Coronary artery (tissue), 2 donors: Measurements from ENCODE around the gene MEGF11.

Source experiments
- DNase-seq: peaks from one replicate; pipeline ENCODE4 v3.0.0-alpha.2; 2017; ENCODE audit warnings: low spot score
- H3K27ac ChIP-seq, 2 donors: fragments of 200-600 bp; sonication (generic); one replicate each; pipeline ENCODE4 v1.5.1; 2016 to 2019
- H3K4me3 ChIP-seq: fragments of 200-600 bp; sonication (generic); 2 replicates; pipeline ENCODE4 v1.5.1; 2016; ENCODE audit warnings: mild to moderate bottlenecking, moderate library complexity
- CTCF ChIP-seq: fragments of 200-600 bp; sonication (generic); IDR thresholded peaks from one replicate; pipeline ENCODE4 v1.5.1; 2019; ENCODE audit warnings: antibody characterized with exemption

Gene MEGF11

GRCh38 chr15:66001042-66001441 lies 252.5 kb downstream of the MEGF11 start:
- no peak for TF ChIP-seq CTCF
- no peak for DNase-seq
- no peak overlapping the region for H3K27ac ChIP-seq
- no peak overlapping the region for H3K4me3 ChIP-seq

DNA sequence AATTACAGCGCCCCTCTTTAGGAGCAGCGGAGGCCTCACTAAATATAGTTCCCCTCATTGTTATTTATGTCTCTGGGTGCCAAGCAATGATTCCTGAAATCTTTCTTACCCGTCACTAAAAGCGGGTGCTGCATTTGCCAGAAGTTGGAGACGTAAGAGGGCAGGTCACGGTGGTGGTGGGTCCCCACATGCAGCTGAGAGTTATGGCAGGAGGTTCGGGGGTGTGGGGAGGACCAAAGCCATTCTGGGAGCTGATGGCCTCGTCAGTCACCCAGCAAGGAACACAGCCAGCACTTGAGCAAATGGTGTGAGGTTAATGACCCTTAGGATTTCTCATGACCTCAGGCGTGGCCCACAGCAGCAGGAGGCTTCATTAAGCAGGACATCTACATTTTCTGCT lies 255.1 kb downstream of the MEGF11 start:
- Histone ChIP-seq H3K4me3 (no peak overlapping the region), H3K27ac (no peak overlapping the region)
- DNase-seq: no peak
- TF ChIP-seq CTCF: no peak

DNA sequence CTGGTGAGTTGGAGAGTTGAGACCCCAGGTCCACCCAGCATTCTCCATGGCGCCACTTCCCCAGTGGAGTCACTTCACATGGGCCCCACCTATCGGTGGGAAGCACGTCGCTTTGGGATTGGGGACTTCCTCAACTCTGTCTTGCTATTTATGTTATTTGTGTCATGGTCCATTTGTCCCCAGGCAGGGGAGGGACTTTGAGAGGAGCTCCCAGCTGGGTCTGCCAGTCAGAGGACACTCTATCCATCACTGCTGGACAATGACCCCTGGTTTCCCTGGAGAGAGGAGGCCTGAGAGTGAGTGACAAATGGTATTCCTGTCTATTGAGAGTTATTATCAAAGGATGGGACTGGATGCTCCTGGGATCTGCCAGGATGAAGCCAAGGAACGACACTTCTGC lies 256.6 kb downstream of the MEGF11 start:
- no peak overlapping the region for H3K27ac ChIP-seq
- TF ChIP-seq CTCF: no peak
- no peak for DNase-seq
- no peak overlapping the region for H3K4me3 ChIP-seq

DNA sequence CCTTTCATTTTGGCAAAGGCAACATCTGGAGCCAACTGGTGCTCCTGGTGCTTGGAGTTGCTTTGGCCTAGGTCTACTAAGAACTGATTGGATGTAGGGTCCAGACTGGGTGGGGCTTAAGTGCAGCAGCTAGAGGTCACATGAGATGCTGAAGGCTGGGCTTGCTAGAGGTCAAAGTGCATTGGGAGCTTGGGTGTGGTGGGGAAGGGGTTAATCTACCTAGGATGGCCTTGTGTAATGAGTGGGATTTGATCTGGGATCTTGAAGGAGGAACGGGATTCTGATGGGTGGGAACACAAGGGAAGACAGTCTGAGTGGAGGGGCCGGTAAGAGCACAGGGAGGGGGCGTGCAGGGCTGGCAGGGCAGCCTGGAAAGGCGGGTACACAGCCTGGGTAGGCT lies 258.7 kb downstream of the MEGF11 start:
- H3K4me3 ChIP-seq: no peak overlapping the region
- H3K27ac ChIP-seq: no peak overlapping the region
- no peak for DNase-seq
- no peak for TF ChIP-seq CTCF

- Histone ChIP-seq H3K4me3 (no peak overlapping the region), H3K27ac (no peak overlapping the region)
- DNase-seq: no peak
- TF ChIP-seq CTCF: no peak
Observed at GRCh38 chr15:65993762-65994161, 259.8 kb downstream of the MEGF11 start.

DNA sequence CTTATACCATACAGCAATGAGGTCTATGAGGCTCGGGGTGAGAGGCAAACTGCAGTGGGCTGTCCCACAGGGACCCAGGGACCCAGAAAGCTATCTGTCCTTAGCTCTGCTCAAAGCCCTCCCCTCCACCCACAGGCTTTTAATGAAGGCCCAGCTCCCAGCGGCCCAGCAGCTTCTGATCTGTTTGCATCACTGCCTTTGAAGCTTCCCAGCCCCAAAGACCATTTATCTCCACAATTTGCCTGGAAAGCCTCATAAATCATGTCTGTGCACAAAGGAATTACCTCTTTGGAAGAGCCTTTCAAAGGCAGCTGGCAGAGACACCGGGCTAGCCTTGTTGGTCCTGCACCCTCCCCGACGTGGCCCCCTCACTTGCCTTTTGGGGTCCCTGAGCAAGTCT lies 260.3 kb downstream of the MEGF11 start:
- H3K27ac ChIP-seq: no peak overlapping the region
- DNase-seq: no peak
- TF ChIP-seq CTCF: no peak

GRCh38 chr15:65991721-65992483 lies 261.6 kb downstream of the MEGF11 start:
- DNase-seq: no peak

More for the DNA sequence above, 260.3 kb downstream of the MEGF11 start:
- no peak overlapping the region for H3K4me3 ChIP-seq

More at GRCh38 chr15:65991721-65992483, 261.6 kb downstream of the MEGF11 start:
- TF ChIP-seq CTCF: no peak
- Histone ChIP-seq H3K4me3 (no peak overlapping the region), H3K27ac (no peak overlapping the region)
